GM12878 (cell line): Measurements from ENCODE around the gene ELK3. TPM values are rescaled to one million over a fixed set of nuclear protein-coding genes. Genes with fewer than 3 reads are reported as not detected.

ENCODE experiments used
- ATAC-seq: fragments of 200-7000 bp; cut with Tn5 transposase; 3 replicates; pipeline ENCODE4 v1.9.1; 2020; ENCODE audit warnings: mild to moderate bottlenecking, moderate library complexity
- BruUV-seq: library from RNA; stranded (reverse); fragments of 400-500 nt; replicated peaks from 2 replicates; lab custom pipeline; 2021; lab: Mats Ljungman, UMichigan
- CTCF ChIA-PET: fragments of 300-600 bp; sonication (Branson Sonifier 250); formaldehyde crosslinking; extraction: SDS; loops from one replicate; lab custom pipeline; 2021; ENCODE audit warnings: inconsistent platforms; lab: Yijun Ruan, JAX
- POLR2A ChIA-PET: fragments of 350-600 bp; formaldehyde crosslinking; extraction: SDS; loops from one replicate; lab custom pipeline; 2021; ENCODE audit warnings: inconsistent platforms; lab: Charles Lee
- RAD21 ChIA-PET: fragments of 300-600 bp; sonication (Branson Sonifier 250); formaldehyde crosslinking; loops from one replicate; lab custom pipeline; 2023; ENCODE audit warnings: antibody characterized with exemption; ENCODE audit not compliant: unreplicated experiment; lab: Charles Lee
- SMC1A ChIA-PET: fragments of 300-600 bp; sonication (Branson Sonifier 250); formaldehyde crosslinking; loops from one replicate; lab custom pipeline; 2023; ENCODE audit not compliant: unreplicated experiment, uncharacterized antibody; lab: Charles Lee
- DNase-seq: peaks from one replicate; pipeline ENCODE4 v3.0.0-alpha.2; 2011; ENCODE audit warnings: low read depth, low spot score
- FAIRE-seq: peaks from 3 replicates; lab custom pipeline; 2011; peaks lifted over from hg19 to GRCh38; lab: Jason Lieb, UNC
- H2AFZ ChIP-seq: 2 replicates; pipeline ENCODE4 v1.6.0; 2011; ENCODE audit warnings: low read depth, low read length, control low read depth; ENCODE audit not compliant: control insufficient read depth
- H3K27ac ChIP-seq: 2 replicates; pipeline ENCODE4 v1.5.1; 2011; ENCODE audit warnings: control low read depth; ENCODE audit not compliant: control insufficient read depth, insufficient read depth
- H3K27me3 ChIP-seq, 2 experiments: replicated peaks in 1 of 2; 2 replicates each; pipeline versions ENCODE4 v1.6.0 to v1.6.1; 2011; ENCODE audit warnings: low read length in 1 of 2; ENCODE audit not compliant: control insufficient read depth in 2 of 2, insufficient read depth in 2 of 2
- H3K36me3 ChIP-seq, 2 experiments: 2 replicates each; pipeline ENCODE4 v1.5.1; 2011; ENCODE audit warnings: low read length in 1 of 2; ENCODE audit not compliant: control insufficient read depth in 2 of 2, insufficient read depth in 2 of 2
- H3K4me1 ChIP-seq: 2 replicates; pipeline ENCODE4 v1.6.1; 2011; ENCODE audit warnings: mild to moderate bottlenecking, low read length, moderate library complexity, mixed read lengths; ENCODE audit not compliant: control insufficient read depth, insufficient read depth
- H3K4me2 ChIP-seq: 2 replicates; pipeline ENCODE4 v1.6.0; 2011; ENCODE audit warnings: control low read depth; ENCODE audit not compliant: control insufficient read depth, insufficient read depth
- H3K4me3 ChIP-seq: fragments of 200-600 bp; sonication (generic); 2 replicates; pipeline ENCODE4 v1.5.1; 2016
- H3K79me2 ChIP-seq: 2 replicates; pipeline ENCODE4 v1.6.0; 2011; ENCODE audit warnings: low read length; ENCODE audit not compliant: control insufficient read depth, insufficient read depth
- H3K9ac ChIP-seq: 2 replicates; pipeline ENCODE4 v1.8.0; 2011; ENCODE audit warnings: low read length, control low read depth, mixed read lengths; ENCODE audit not compliant: control insufficient read depth, insufficient read depth
- H3K9me3 ChIP-seq: replicated peaks from 3 replicates; pipeline ENCODE4 v1.5.1; 2011; ENCODE audit warnings: mild to moderate bottlenecking, low read length; ENCODE audit not compliant: control insufficient read depth, insufficient read depth
- H4K20me1 ChIP-seq: 2 replicates; pipeline ENCODE4 v1.6.0; 2011; ENCODE audit not compliant: control insufficient read depth, insufficient read depth
- BCL11A ChIP-seq: IDR thresholded peaks from 2 replicates; pipeline ENCODE4 v1.6.1; 2011; ENCODE audit warnings: low read depth, low read length
- CEBPZ ChIP-seq: fragments of 150-350 bp; IDR thresholded peaks from 2 replicates; pipeline ENCODE4 v1.6.1; 2016; ENCODE audit warnings: low read depth, low read length
- CHD4 ChIP-seq: fragments of 200-600 bp; sonication (generic); IDR thresholded peaks from 2 replicates; pipeline ENCODE4 v1.6.1; 2016; ENCODE audit warnings: mild to moderate bottlenecking
- SIX5 ChIP-seq: IDR thresholded peaks from 2 replicates; pipeline ENCODE4 v1.6.1; 2011; ENCODE audit warnings: mild to moderate bottlenecking, low read depth, low read length, moderate library complexity; ENCODE audit not compliant: severe bottlenecking
- SMAD5 ChIP-seq: IDR thresholded peaks from 2 replicates; pipeline ENCODE4 v1.6.1; 2016; ENCODE audit warnings: antibody characterized with exemption, low read depth
- TCF3 ChIP-seq: IDR thresholded peaks from 2 replicates; pipeline ENCODE4 v1.6.1; 2012; ENCODE audit warnings: low read depth, mild to moderate bottlenecking, low read length, borderline replicate concordance; ENCODE audit not compliant: insufficient read depth
- ZBTB40 ChIP-seq: fragments of 450-650 bp; IDR thresholded peaks from 2 replicates; pipeline ENCODE4 v1.6.1; 2016; ENCODE audit warnings: mild to moderate bottlenecking, moderate library complexity, borderline replicate concordance
- ZNF622 ChIP-seq: fragments of 450-650 bp; IDR thresholded peaks from 2 replicates; pipeline ENCODE4 v1.6.1; 2017; ENCODE audit warnings: mild to moderate bottlenecking, inconsistent platforms
- WGBS: methylation state at CpG from one replicate; pipeline ENCODE4 v1.1.6; 2016; ENCODE audit warnings: low lambda C conversion rate; ENCODE audit not compliant: insufficient replicate concordance, insufficient coverage; ENCODE audit errors: missing lambda C conversion rate; 5-methylcytosine and 5-hydroxymethylcytosine counted together
- in situ Hi-C: fragments of 300-500 bp; cut with MboI; formaldehyde crosslinking; loops from 9 replicates; pipeline ENCODE4 v1.14.3; 2018; ENCODE audit warnings: mixed read lengths
- intact Hi-C: fragments of 100-400 bp; cut with micrococcal nuclease; formaldehyde crosslinking; loops from one replicate; pipeline ENCODE4 v1.14.2; 2022; ENCODE audit not compliant: unreplicated experiment
- polyA plus RNA-seq, 11 experiments: library from polyadenylated mRNA; depleted of rRNA in 4 of 11; unstranded in 6 of 11; stranded (reverse) in 5 of 11; fragments of >200 nt; fragmentation: Nextera tagmentation in 4 of 11; fragmentation: Illumina TruSeq in 1 of 11; extraction: Ambion mirVana in 4 of 11; extraction: Trizol in 1 of 11; gene quantifications; 1 replicate in 1 of 11; 2 replicates in 10 of 11; pipeline versions ENCODE4 v1.2.1 to v1.2.3, GENCODE V29; 2011 to 2016; ENCODE audit warnings: inconsistent platforms in 2 of 11, missing spikeins in 2 of 11, low read depth in 1 of 11
- total RNA-seq, 4 experiments: library from RNA; depleted of rRNA in 3 of 4; stranded (reverse); fragments of >200 nt in 3 of 4; fragmentation: Illumina TruSeq in 1 of 4; extraction: Trizol in 1 of 4; gene quantifications; 2 replicates each; pipeline versions ENCODE4 v1.2.1 to v1.2.3, GENCODE V29; 2013 to 2021

The ELK3 gene
- total and polyA plus RNA-seq, 10 of the 15 experiments (the other 5 are each of a cell fraction or from before 2014, with no cell fraction given), result 0.37 to 4.8 (median 0.88) TPM

GRCh38 chr12:96224219-96224615 lies 30.0 kb downstream of the ELK3 start:
- POLR2A ChIA-PET, result interaction anchor here (1.1 to 1.4 kb wide), 2 partner anchors 173 to 177 kb away, joined by 4 to 5 read pairs; no protein-coding TSS in a partner anchor

More at GRCh38 chr12:96224219-96224615, 30.0 kb downstream of the ELK3 start:
- no peak overlapping the region for H3K4me3 ChIP-seq
- no peaks in the 10 kb centered on the region for H3K9me3 ChIP-seq
- SMC1A ChIA-PET, result interaction anchor here (1.1 to 2.3 kb wide), 2 partner anchors 15 to 292 kb away, joined by 4 to 9 read pairs; no protein-coding TSS in a partner anchor
- ATAC-seq, result no peak
- H3K4me1 ChIP-seq, result peaks cover 6% of the 10 kb centered on the region
- no peak overlapping the region for H3K9ac ChIP-seq
- H3K27ac ChIP-seq, result no peak overlapping the region
- no peaks in the 10 kb centered on the region for H3K36me3 ChIP-seq
- in situ Hi-C loops, result no loop called here
- intact Hi-C loops, result no loop called here
- H3K27me3 ChIP-seq, result no peaks in the 10 kb centered on the region
- no peaks in the 10 kb centered on the region for H4K20me1 ChIP-seq
- WGBS, result 52% methylated on average over 8 of the region's 8 CpGs
- H3K79me2 ChIP-seq, result no peaks in the 10 kb centered on the region
- no peak for DNase-seq
- H2AFZ ChIP-seq, result no peak overlapping the region
- CTCF ChIA-PET, result interaction anchor here (0.9 to 2.7 kb wide), 4 partner anchors 9 to 292 kb away, joined by 3 to 11 read pairs (median 7); no protein-coding TSS in a partner anchor
- no TSS peak for BruUV-seq
- no peak for FAIRE-seq
- H3K4me2 ChIP-seq, result no peak overlapping the region
- TF ChIP-seq ZBTB40 (no peak), SMAD5 (no peak), CEBPZ (no peak), CHD4 (no peak), BCL11A (no peak), ZNF622 (no peak), TCF3 (no peak), SIX5 (no peak)
- RAD21 ChIA-PET, result interaction anchor here (0.6 to 1.9 kb wide), 6 partner anchors 9 to 292 kb away, joined by 3 to 8 read pairs (median 6); partner anchors contain the start of gene CDK17
